GM12878 (cell line): ENCODE results near the gene GTPBP4.

ENCODE experiments used
- BCLAF1 ChIP-seq: fragments of 450-650 bp; IDR thresholded peaks from 2 replicates; pipeline ENCODE4 v1.6.1; 2017; ENCODE audit warnings: antibody characterized with exemption, mild to moderate bottlenecking, moderate library complexity
- CTCF ChIP-seq, 3 experiments: IDR thresholded peaks in 2 of 3; conservative IDR thresholded peaks in 1 of 3; 2 replicates each; pipeline ENCODE4 v1.5.1; 2011; ENCODE audit warnings: low read depth in 3 of 3, low read length in 3 of 3, mild to moderate bottlenecking in 3 of 3, control low read depth in 2 of 3, moderate library complexity in 2 of 3, inconsistent platforms in 1 of 3, mixed read lengths in 1 of 3; ENCODE audit not compliant: control insufficient read depth in 2 of 3, insufficient read depth in 1 of 3; ENCODE audit errors: extremely low read depth in 1 of 3
- ELK1 ChIP-seq: IDR thresholded peaks from 2 replicates; pipeline ENCODE4 v1.6.1; 2012; ENCODE audit warnings: low read depth, low read length, improper control_type of control experiment
- FOXK2 ChIP-seq: fragments of 450-650 bp; IDR thresholded peaks from 2 replicates; pipeline ENCODE4 v1.6.1; 2017; ENCODE audit warnings: mild to moderate bottlenecking, moderate library complexity
- POLR2A ChIP-seq: IDR thresholded peaks from 2 replicates; pipeline ENCODE4 v1.6.1; 2011; ENCODE audit warnings: low read depth, mild to moderate bottlenecking, low read length
- RAD51 ChIP-seq: fragments of 450-650 bp; IDR thresholded peaks from 2 replicates; pipeline ENCODE4 v1.6.1; 2016; ENCODE audit warnings: moderate library complexity, mild to moderate bottlenecking, inconsistent platforms
- ZNF274 ChIP-seq: IDR thresholded peaks from one replicate; pipeline ENCODE4 v1.8.0; 2011; ENCODE audit not compliant: insufficient read length, insufficient read depth

GRCh38 chr10:997266-998022 is 9.2 kb downstream of the GTPBP4 start:
- TF ChIP-seq POLR2A (no peak), CTCF (IDR thresholded peaks at IDR 0.05 in 2 of 3, conservative IDR thresholded peaks at IDR 0.05 in 1 of 3; ENCODE audit: control insufficient read depth in 2 of 3, extremely low read depth in 1 of 3, insufficient read depth in 1 of 3, low read depth in 3 of 3, low read length in 3 of 3) (no peak), RAD51 (no peak), ZNF274 (no peak), FOXK2 (no peak), ELK1 (no peak), BCLAF1 (no peak)
